Progenitor cell of endocrine pancreas (in vitro differentiated cells): ENCODE results near the gene FBXW11. TPM values are rescaled to one million over a fixed set of nuclear protein-coding genes. Genes with fewer than 3 reads are reported as not detected.

Experiments used
- DNase-seq: peaks from one replicate; pipeline ENCODE4 v3.0.0; 2021; ENCODE audit warnings: low spot score; ENCODE audit not compliant: unreplicated experiment
- H3K27ac Mint-ChIP-seq: 2 replicates; pipeline ENCODE4 v1.8.0; 2021; ENCODE audit warnings: mild to moderate bottlenecking, moderate library complexity, mixed read lengths
- H3K27me3 Mint-ChIP-seq: 2 replicates; pipeline ENCODE4 v1.8.0; 2021; ENCODE audit warnings: mixed read lengths
- H3K36me3 Mint-ChIP-seq: 2 replicates; pipeline ENCODE4 v1.8.0; 2022; ENCODE audit warnings: mixed read lengths; ENCODE audit not compliant: insufficient read depth
- H3K4me1 Mint-ChIP-seq: 2 replicates; pipeline ENCODE4 v1.8.0; 2021; ENCODE audit warnings: low read depth, mixed read lengths
- H3K4me3 Mint-ChIP-seq: 2 replicates; pipeline ENCODE4 v1.8.0; 2021; ENCODE audit warnings: low read depth, mild to moderate bottlenecking, moderate library complexity, mixed read lengths
- H3K9me3 Mint-ChIP-seq: 2 replicates; pipeline ENCODE4 v1.8.0; 2021; ENCODE audit warnings: low read depth, mixed read lengths
- CTCF ChIP-seq: fragments of 200-600 bp; sonication (generic); IDR thresholded peaks from one replicate; pipeline ENCODE4 v1.5.0; 2021; ENCODE audit warnings: antibody characterized with exemption, mild to moderate bottlenecking; ENCODE audit not compliant: unreplicated experiment
- total RNA-seq: library from RNA; stranded (reverse); gene quantifications from 2 replicates; pipeline ENCODE4 v1.2.1, GENCODE V29; 2021

FBXW11 gene
- total RNA-seq, 1 donor from 2014 or later: 63.5 TPM

GRCh38 chr5:171906066-171906570, 100.3 kb downstream of the FBXW11 start:
- H3K27me3 Mint-ChIP-seq: no peaks in the 10 kb centered on the region
- no peaks in the 10 kb centered on the region for H3K9me3 Mint-ChIP-seq
- peaks cover 2% of the 10 kb centered on the region for H3K4me1 Mint-ChIP-seq
- DNase-seq: no peak
- no peak for TF ChIP-seq CTCF
- peaks cover 2% of the 10 kb centered on the region for H3K36me3 Mint-ChIP-seq
- no peak overlapping the region for H3K4me3 Mint-ChIP-seq
- H3K27ac Mint-ChIP-seq: peak overlapping the region; percentile 89

- H3K9me3 Mint-ChIP-seq: no peaks in the 10 kb centered on the region
Observed at GRCh38 chr5:171904886-171905285, 101.6 kb downstream of the FBXW11 start.

GRCh38 chr5:171901764-171902163, 104.7 kb downstream of the FBXW11 start:
- no peaks in the 10 kb centered on the region for H3K9me3 Mint-ChIP-seq
- H3K4me1 Mint-ChIP-seq: peaks cover 2% of the 10 kb centered on the region
- no peak for TF ChIP-seq CTCF
- H3K4me3 Mint-ChIP-seq: no peak overlapping the region
- DNase-seq: no peak
- H3K27me3 Mint-ChIP-seq: no peaks in the 10 kb centered on the region
- no peak overlapping the region for H3K27ac Mint-ChIP-seq
- no peaks in the 10 kb centered on the region for H3K36me3 Mint-ChIP-seq

More at GRCh38 chr5:171904886-171905285, 101.6 kb downstream of the FBXW11 start:
- peaks cover 2% of the 10 kb centered on the region for H3K4me1 Mint-ChIP-seq
- no peak for DNase-seq
- H3K4me3 Mint-ChIP-seq: no peak overlapping the region
- H3K36me3 Mint-ChIP-seq: peaks cover 2% of the 10 kb centered on the region
- H3K27me3 Mint-ChIP-seq: no peaks in the 10 kb centered on the region
- no peak overlapping the region for H3K27ac Mint-ChIP-seq
- no peak for TF ChIP-seq CTCF

GRCh38 chr5:171899792-171900191, 106.6 kb downstream of the FBXW11 start:
- Mint-ChIP-seq H3K9me3 (no peaks in the 10 kb centered on the region), H3K36me3 (no peaks in the 10 kb centered on the region), H3K4me1 (no peaks in the 10 kb centered on the region), H3K27me3 (no peaks in the 10 kb centered on the region), H3K27ac (no peak overlapping the region), H3K4me3 (no peak overlapping the region)
- TF ChIP-seq CTCF: no peak
- no peak for DNase-seq

GRCh38 chr5:171898879-171899278, 107.6 kb downstream of the FBXW11 start:
- DNase-seq: no peak
- Mint-ChIP-seq H3K9me3 (no peaks in the 10 kb centered on the region), H3K36me3 (no peaks in the 10 kb centered on the region), H3K27me3 (no peaks in the 10 kb centered on the region), H3K27ac (no peak overlapping the region), H3K4me1 (no peaks in the 10 kb centered on the region), H3K4me3 (no peak overlapping the region)
- TF ChIP-seq CTCF: no peak
